Measurements from ENCODE around the gene CAT.

DNA sequence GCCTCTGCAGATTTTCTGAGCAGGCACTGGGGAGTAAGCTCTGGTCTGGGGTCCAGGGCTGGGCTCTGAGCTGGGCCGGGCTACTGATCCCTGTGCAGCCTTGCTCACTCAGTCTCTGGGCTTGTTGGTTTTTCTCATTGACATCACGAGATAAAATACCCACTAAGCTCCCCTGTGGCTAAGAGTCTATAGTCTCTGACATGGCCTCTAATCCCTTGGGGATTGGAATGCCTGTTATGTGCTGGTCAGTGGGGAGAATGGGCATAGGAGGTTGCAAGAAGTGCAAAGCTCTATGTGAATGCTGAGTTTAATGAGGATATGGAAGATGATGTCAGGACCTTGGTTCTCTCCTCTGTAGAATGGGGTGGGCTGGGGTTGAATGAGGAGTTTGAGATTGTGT lies 51.6 kb downstream of the CAT start:
- TF ChIP-seq, protein P1, sequence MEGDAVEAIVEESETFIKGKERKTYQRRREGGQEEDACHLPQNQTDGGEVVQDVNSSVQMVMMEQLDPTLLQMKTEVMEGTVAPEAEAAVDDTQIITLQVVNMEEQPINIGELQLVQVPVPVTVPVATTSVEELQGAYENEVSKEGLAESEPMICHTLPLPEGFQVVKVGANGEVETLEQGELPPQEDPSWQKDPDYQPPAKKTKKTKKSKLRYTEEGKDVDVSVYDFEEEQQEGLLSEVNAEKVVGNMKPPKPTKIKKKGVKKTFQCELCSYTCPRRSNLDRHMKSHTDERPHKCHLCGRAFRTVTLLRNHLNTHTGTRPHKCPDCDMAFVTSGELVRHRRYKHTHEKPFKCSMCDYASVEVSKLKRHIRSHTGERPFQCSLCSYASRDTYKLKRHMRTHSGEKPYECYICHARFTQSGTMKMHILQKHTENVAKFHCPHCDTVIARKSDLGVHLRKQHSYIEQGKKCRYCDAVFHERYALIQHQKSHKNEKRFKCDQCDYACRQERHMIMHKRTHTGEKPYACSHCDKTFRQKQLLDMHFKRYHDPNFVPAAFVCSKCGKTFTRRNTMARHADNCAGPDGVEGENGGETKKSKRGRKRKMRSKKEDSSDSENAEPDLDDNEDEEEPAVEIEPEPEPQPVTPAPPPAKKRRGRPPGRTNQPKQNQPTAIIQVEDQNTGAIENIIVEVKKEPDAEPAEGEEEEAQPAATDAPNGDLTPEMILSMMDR (IDR thresholded peaks at IDR 0.05), result no peak
- TF ChIP-seq POLR2A (IDR thresholded peaks at IDR 0.05) (no peak), POLR2AphosphoS5 (IDR thresholded peaks at IDR 0.05; ENCODE audit: insufficient read depth in 1 of 2, low read depth in 1 of 2) (no peak)

Data from vagina (tissue), 2 donors.